ENCODE measurements around the gene ANKRD31.

DNA sequence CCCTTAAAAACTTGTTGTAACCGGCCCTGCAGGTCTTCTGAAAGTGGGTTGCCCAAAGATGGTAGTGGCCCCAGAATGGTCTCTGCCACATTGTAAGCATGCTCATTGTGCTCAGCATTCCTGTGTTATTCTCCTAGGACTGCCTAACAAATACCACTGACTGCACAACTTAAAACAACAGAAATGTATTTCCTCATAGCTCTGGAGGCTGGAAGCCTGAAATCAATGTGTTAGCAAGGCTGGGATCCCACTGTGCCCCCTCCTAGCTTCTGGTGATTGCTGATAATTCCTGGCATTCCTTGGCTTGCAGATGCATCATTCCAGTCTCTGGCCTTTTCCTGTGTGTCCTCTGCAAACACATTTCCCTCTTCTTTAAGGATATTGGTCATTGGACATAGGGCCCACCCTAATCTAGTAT is 180.9 kb downstream of the ANKRD31 start:
- TF ChIP-seq POLR2A (IDR thresholded peaks at IDR 0.05): no peak
- TF ChIP-seq, protein P1, sequence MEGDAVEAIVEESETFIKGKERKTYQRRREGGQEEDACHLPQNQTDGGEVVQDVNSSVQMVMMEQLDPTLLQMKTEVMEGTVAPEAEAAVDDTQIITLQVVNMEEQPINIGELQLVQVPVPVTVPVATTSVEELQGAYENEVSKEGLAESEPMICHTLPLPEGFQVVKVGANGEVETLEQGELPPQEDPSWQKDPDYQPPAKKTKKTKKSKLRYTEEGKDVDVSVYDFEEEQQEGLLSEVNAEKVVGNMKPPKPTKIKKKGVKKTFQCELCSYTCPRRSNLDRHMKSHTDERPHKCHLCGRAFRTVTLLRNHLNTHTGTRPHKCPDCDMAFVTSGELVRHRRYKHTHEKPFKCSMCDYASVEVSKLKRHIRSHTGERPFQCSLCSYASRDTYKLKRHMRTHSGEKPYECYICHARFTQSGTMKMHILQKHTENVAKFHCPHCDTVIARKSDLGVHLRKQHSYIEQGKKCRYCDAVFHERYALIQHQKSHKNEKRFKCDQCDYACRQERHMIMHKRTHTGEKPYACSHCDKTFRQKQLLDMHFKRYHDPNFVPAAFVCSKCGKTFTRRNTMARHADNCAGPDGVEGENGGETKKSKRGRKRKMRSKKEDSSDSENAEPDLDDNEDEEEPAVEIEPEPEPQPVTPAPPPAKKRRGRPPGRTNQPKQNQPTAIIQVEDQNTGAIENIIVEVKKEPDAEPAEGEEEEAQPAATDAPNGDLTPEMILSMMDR (IDR thresholded peaks at IDR 0.05): no peak
- TF ChIP-seq POLR2AphosphoS5 (IDR thresholded peaks at IDR 0.05; ENCODE audit: insufficient read depth in 1 of 2, low read depth in 1 of 2): no peak

All from vagina (tissue), 2 donors.